Mammary epithelial cell (primary cell): Measurements from ENCODE around the gene CREBBP.

Source experiments
- CTCF ChIP-seq, 2 donors: IDR thresholded peaks in 1 of 2; conservative IDR thresholded peaks in 1 of 2; 2 replicates each; pipeline ENCODE4 v1.5.1; 2011 to 2012; ENCODE audit warnings: inconsistent platforms in 2 of 2, low read length in 2 of 2, mild to moderate bottlenecking in 2 of 2, control low read depth in 1 of 2, low read depth in 1 of 2; ENCODE audit not compliant: insufficient read depth in 1 of 2; ENCODE audit errors: extremely low read depth in 1 of 2
- EZH2 ChIP-seq: IDR thresholded peaks from 2 replicates; pipeline ENCODE4 v1.6.1; 2012; ENCODE audit warnings: low read length, inconsistent platforms, borderline replicate concordance

DNA sequence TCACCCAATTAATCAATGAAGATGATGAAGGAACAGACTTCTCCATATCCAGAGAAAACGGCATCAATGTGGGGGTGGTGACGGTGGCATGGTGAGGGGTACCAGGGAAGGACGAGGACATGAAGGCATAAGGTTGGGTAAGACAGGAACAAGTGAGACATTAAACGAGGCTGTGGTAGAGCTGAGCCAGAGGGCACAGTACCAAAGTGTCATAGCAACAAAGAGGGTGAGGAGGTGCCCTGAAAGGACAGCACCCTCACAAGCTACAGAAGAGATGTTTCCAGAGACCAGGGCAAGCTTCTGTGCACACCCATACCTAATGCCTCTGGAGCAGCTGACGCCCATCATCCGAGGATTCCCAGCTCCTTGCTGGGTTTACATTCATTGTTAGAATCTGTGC is 105.7 kb downstream of the CREBBP start:
- TF ChIP-seq CTCF (conservative IDR thresholded peaks at IDR 0.05 in 1 of 2, IDR thresholded peaks at IDR 0.05 in 1 of 2; ENCODE audit: extremely low read depth in 1 of 2, insufficient read depth in 1 of 2, low read depth in 1 of 2, low read length in 2 of 2): no peak
- TF ChIP-seq EZH2: no peak
